H9 (cell line): Measurements from ENCODE around the gene MLKL. TPM values are rescaled to one million over a fixed set of nuclear protein-coding genes. Genes with fewer than 3 reads are reported as not detected.

Experiments used
- DNase-seq: peaks from one replicate; pipeline ENCODE4 v3.0.0-alpha.2; 2017
- H2AFZ ChIP-seq: one replicate; pipeline ENCODE4 v1.6.1; 2013; ENCODE audit warnings: mild to moderate bottlenecking, low read length, control low read depth, moderate library complexity
- H2AK5ac ChIP-seq: 2 replicates; pipeline ENCODE4 v1.6.1; 2013; ENCODE audit warnings: low read length, control low read depth, mixed read lengths; ENCODE audit not compliant: insufficient read length
- H2BK120ac ChIP-seq: one replicate; pipeline ENCODE4 v1.6.1; 2013; ENCODE audit warnings: low read depth, mild to moderate bottlenecking, low read length, control low read depth, inconsistent platforms; ENCODE audit not compliant: poor library complexity, severe bottlenecking
- H2BK12ac ChIP-seq: 2 replicates; pipeline ENCODE4 v1.6.1; 2013; ENCODE audit warnings: low read length, control low read depth, mixed read lengths, low read depth; ENCODE audit not compliant: insufficient read length
- H2BK15ac ChIP-seq: 2 replicates; pipeline ENCODE4 v1.6.1; 2013; ENCODE audit warnings: low read depth, low read length, control low read depth
- H2BK20ac ChIP-seq: one replicate; pipeline ENCODE4 v1.6.1; 2013; ENCODE audit warnings: low read depth, mild to moderate bottlenecking, low read length, control low read depth, inconsistent platforms; ENCODE audit not compliant: poor library complexity, severe bottlenecking
- H2BK5ac ChIP-seq: 2 replicates; pipeline ENCODE4 v1.6.1; 2013; ENCODE audit warnings: low read length, control low read depth, mixed read lengths; ENCODE audit not compliant: insufficient read length
- H3K14ac ChIP-seq: 2 replicates; pipeline ENCODE4 v1.6.1; 2013; ENCODE audit warnings: low read length, control low read depth; ENCODE audit not compliant: insufficient read depth
- H3K18ac ChIP-seq: 2 replicates; pipeline ENCODE4 v1.6.1; 2013; ENCODE audit warnings: low read depth, mild to moderate bottlenecking, mixed read lengths, low read length, control low read depth; ENCODE audit not compliant: insufficient read length
- H3K23ac ChIP-seq: 2 replicates; pipeline ENCODE4 v1.6.1; 2013; ENCODE audit warnings: low read length, control low read depth, mixed read lengths, low read depth; ENCODE audit not compliant: insufficient read length
- H3K23me2 ChIP-seq: 2 replicates; pipeline ENCODE4 v1.6.1; 2013; ENCODE audit warnings: low read depth, mild to moderate bottlenecking, mixed read lengths, low read length, control low read depth; ENCODE audit not compliant: insufficient read length, poor library complexity, severe bottlenecking
- H3K27ac ChIP-seq: 2 replicates; pipeline ENCODE4 v1.5.1; 2013; ENCODE audit warnings: low read length, control low read depth, mixed read lengths, low read depth; ENCODE audit not compliant: insufficient read length
- H3K27me3 ChIP-seq: 2 replicates; pipeline ENCODE4 v1.6.1; 2013; ENCODE audit warnings: low read length, control low read depth, inconsistent platforms; ENCODE audit not compliant: insufficient read depth
- H3K4ac ChIP-seq: 2 replicates; pipeline ENCODE4 v1.6.1; 2013; ENCODE audit warnings: low read depth, mild to moderate bottlenecking, control low read depth, inconsistent platforms, low read length, moderate library complexity
- H3K4me1 ChIP-seq: 2 replicates; pipeline ENCODE4 v1.6.1; 2013; ENCODE audit warnings: low read length, control low read depth, inconsistent platforms; ENCODE audit not compliant: insufficient read depth
- H3K4me2 ChIP-seq: 2 replicates; pipeline ENCODE4 v1.6.1; 2013; ENCODE audit warnings: low read length, control low read depth, mixed read lengths; ENCODE audit not compliant: insufficient read length, insufficient read depth
- H3K56ac ChIP-seq: 2 replicates; pipeline ENCODE4 v1.6.1; 2013; ENCODE audit warnings: low read depth, mild to moderate bottlenecking, mixed read lengths, low read length, control low read depth; ENCODE audit not compliant: insufficient read length
- H3K79me1 ChIP-seq: 2 replicates; pipeline ENCODE4 v1.6.1; 2013; ENCODE audit warnings: low read depth, mild to moderate bottlenecking, moderate library complexity, low read length, control low read depth, inconsistent platforms; ENCODE audit not compliant: insufficient read depth, poor library complexity, severe bottlenecking
- H3K79me2 ChIP-seq: 2 replicates; pipeline ENCODE4 v1.6.1; 2013; ENCODE audit warnings: low read length, control low read depth, inconsistent platforms; ENCODE audit not compliant: insufficient read depth
- H3K9ac ChIP-seq: 2 replicates; pipeline ENCODE4 v1.6.1; 2013; ENCODE audit warnings: low read length, control low read depth, mixed read lengths; ENCODE audit not compliant: insufficient read length; ENCODE audit errors: extremely low read depth
- H3K9me3 ChIP-seq: one replicate; pipeline ENCODE4 v1.6.1; 2013; ENCODE audit warnings: low read depth, low read length, inconsistent platforms; ENCODE audit not compliant: control insufficient read depth
- H3T11ph ChIP-seq: one replicate; pipeline ENCODE4 v1.6.1; 2013; ENCODE audit warnings: mild to moderate bottlenecking, low read length, control low read depth, inconsistent platforms
- H4K20me1 ChIP-seq: one replicate; pipeline ENCODE4 v1.6.1; 2013; ENCODE audit not compliant: control insufficient read depth, insufficient read length, insufficient read depth
- H4K5ac ChIP-seq: 2 replicates; pipeline ENCODE4 v1.6.1; 2013; ENCODE audit warnings: low read depth, mild to moderate bottlenecking, mixed read lengths, low read length, control low read depth; ENCODE audit not compliant: insufficient read length
- H4K8ac ChIP-seq: replicated peaks from 2 replicates; pipeline ENCODE4 v1.6.1; 2013; ENCODE audit warnings: low read length, control low read depth, mixed read lengths, low read depth; ENCODE audit not compliant: insufficient read length
- H4K91ac ChIP-seq: 2 replicates; pipeline ENCODE4 v1.6.1; 2013; ENCODE audit warnings: low read depth, mild to moderate bottlenecking, moderate library complexity, mixed read lengths, low read length, control low read depth; ENCODE audit not compliant: insufficient read length
- H3K27ac Mint-ChIP-seq, 3 experiments: 2 replicates in 2 of 3; 3 replicates in 1 of 3; pipeline ENCODE4 v1.8.0; 2020 to 2021; ENCODE audit warnings: mixed read lengths in 3 of 3, mild to moderate bottlenecking in 1 of 3, moderate library complexity in 1 of 3
- H3K27me3 Mint-ChIP-seq: 2 replicates; pipeline ENCODE4 v1.8.0; 2021; ENCODE audit warnings: low read depth, mild to moderate bottlenecking, moderate library complexity, mixed read lengths
- H3K36me3 Mint-ChIP-seq, 3 experiments: 2 replicates in 2 of 3; 3 replicates in 1 of 3; pipeline ENCODE4 v1.8.0; 2020 to 2021; ENCODE audit warnings: low read depth in 3 of 3, mixed read lengths in 3 of 3; ENCODE audit not compliant: insufficient read depth in 1 of 3
- H3K4me1 Mint-ChIP-seq, 2 experiments: 2 replicates each; pipeline ENCODE4 v1.8.0; 2020; ENCODE audit warnings: mixed read lengths in 2 of 2
- H3K4me3 Mint-ChIP-seq, 2 experiments: 2 replicates in 1 of 2; 3 replicates in 1 of 2; pipeline ENCODE4 v1.8.0; 2020 to 2021; ENCODE audit warnings: mild to moderate bottlenecking in 2 of 2, mixed read lengths in 2 of 2, moderate library complexity in 1 of 2
- H3K9me3 Mint-ChIP-seq, 2 experiments: 2 replicates in 1 of 2; 3 replicates in 1 of 2; pipeline ENCODE4 v1.8.0; 2020; ENCODE audit warnings: mild to moderate bottlenecking in 2 of 2, mixed read lengths in 2 of 2, moderate library complexity in 1 of 2
- WGBS: extraction: QIAGEN DNeasy Blood & Tissue Kit; methylation state at CpG from one replicate; pipeline ENCODE4 v1.1.7; 2013; ENCODE audit warnings: missing lambda C conversion rate, low lambda C conversion rate, mixed read lengths; ENCODE audit not compliant: insufficient read length; ENCODE audit errors: extremely low coverage; 5-methylcytosine and 5-hydroxymethylcytosine counted together
- total RNA-seq: library from RNA; stranded (reverse); gene quantifications from 2 replicates; pipeline ENCODE4 v1.2.1, GENCODE V29; 2021
- TF ChIP-seq, protein P1 (sequence below): fragments of 200-600 bp; sonication (generic); conservative IDR thresholded peaks from 3 replicates; pipeline ENCODE4 v1.8.0; 2021; ENCODE audit warnings: antibody characterized with exemption, mild to moderate bottlenecking

MLKL gene
- total RNA-seq, 1 experiment from 2014 or later: 0.37 TPM

DNA sequence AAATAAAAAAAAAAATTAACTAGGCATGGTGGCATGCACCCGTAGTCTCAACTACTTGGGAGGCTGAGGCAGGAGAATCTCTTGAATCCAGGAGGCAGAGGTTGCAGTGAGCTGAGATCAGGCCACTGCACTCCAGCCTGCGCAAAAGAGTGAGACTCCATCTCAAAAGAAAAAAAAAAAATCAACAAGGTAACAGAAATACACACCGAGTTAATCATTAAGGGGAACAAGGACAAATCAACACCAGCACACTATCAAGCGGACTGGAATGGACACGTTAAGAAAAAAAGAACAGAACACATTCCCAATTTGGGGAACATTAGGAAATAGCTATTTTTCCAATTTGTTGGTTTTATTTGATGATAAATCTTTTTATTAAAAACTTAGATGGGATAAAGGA is 65.4 kb downstream of the MLKL start:
- no peak for DNase-seq
- Mint-ChIP-seq H3K4me3 (no peak overlapping the region), H3K36me3 (peaks cover 35 to 88% (median 79%) of the 10 kb centered on the region in 3 experiments; a peak in 6 of 7 replicates), H3K4me1 (no peaks in the 10 kb centered on the region), H3K27me3 (no peaks in the 10 kb centered on the region), H3K9me3 (no peaks in the 10 kb centered on the region), H3K27ac (no peak overlapping the region; a peak in 2 of 7 replicates)
- Histone ChIP-seq H2BK120ac (no peak overlapping the region), H3T11ph (no peak overlapping the region), H4K91ac (no peak overlapping the region), H3K4ac (no peak overlapping the region), H3K9me3 (no peaks in the 10 kb centered on the region), H3K9ac (no peak overlapping the region), H3K79me2 (no peaks in the 10 kb centered on the region), H2AFZ (no peak overlapping the region), H3K79me1 (peaks cover 4% of the 10 kb centered on the region), H3K56ac (no peak overlapping the region), H2AK5ac (no peak overlapping the region), H4K20me1 (no peaks in the 10 kb centered on the region), H4K8ac (no peak overlapping the region), H2BK5ac (no peak overlapping the region), H2BK15ac (no peak overlapping the region), H3K4me2 (no peak overlapping the region), H3K27me3 (no peaks in the 10 kb centered on the region), H3K14ac (no peak overlapping the region), H3K18ac (no peak overlapping the region), H2BK20ac (no peak overlapping the region), H3K4me1 (no peaks in the 10 kb centered on the region), H3K23me2 (no peaks in the 10 kb centered on the region), H3K27ac (no peak overlapping the region), H2BK12ac (no peak overlapping the region), H4K5ac (no peak overlapping the region), H3K23ac (no peak overlapping the region)
- TF ChIP-seq, protein P1, sequence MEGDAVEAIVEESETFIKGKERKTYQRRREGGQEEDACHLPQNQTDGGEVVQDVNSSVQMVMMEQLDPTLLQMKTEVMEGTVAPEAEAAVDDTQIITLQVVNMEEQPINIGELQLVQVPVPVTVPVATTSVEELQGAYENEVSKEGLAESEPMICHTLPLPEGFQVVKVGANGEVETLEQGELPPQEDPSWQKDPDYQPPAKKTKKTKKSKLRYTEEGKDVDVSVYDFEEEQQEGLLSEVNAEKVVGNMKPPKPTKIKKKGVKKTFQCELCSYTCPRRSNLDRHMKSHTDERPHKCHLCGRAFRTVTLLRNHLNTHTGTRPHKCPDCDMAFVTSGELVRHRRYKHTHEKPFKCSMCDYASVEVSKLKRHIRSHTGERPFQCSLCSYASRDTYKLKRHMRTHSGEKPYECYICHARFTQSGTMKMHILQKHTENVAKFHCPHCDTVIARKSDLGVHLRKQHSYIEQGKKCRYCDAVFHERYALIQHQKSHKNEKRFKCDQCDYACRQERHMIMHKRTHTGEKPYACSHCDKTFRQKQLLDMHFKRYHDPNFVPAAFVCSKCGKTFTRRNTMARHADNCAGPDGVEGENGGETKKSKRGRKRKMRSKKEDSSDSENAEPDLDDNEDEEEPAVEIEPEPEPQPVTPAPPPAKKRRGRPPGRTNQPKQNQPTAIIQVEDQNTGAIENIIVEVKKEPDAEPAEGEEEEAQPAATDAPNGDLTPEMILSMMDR: no peak
- WGBS: no CpG with 5 or more reads among the region's 5 CpGs
